Immature natural killer cell (primary cell): ENCODE results near the gene DCXR. TPM values are rescaled to one million over a fixed set of nuclear protein-coding genes. Genes with fewer than 3 reads are reported as not detected.
A peak's percentile ranks its signal among the peaks of the same experiment; 100 is the strongest.
"Not testable (repeated sequence)": the region's sequence is repeated elsewhere in the genome, so short reads cannot be mapped to it uniquely, and the experiment has no call there.

ENCODE experiments used
- DNase-seq, 3 donors: peaks; one replicate each; pipeline ENCODE4 v3.0.0; 2022; ENCODE audit warnings: mixed read lengths in 1 of 3
- H3K27ac Mint-ChIP-seq, 6 donors: one replicate each; pipeline ENCODE4 v1.8.0; 2020; ENCODE audit warnings: mixed read lengths in 6 of 6, mild to moderate bottlenecking in 5 of 6, inconsistent platforms in 4 of 6, moderate library complexity in 3 of 6
- H3K27me3 Mint-ChIP-seq, 3 donors: one replicate each; pipeline ENCODE4 v1.8.0; 2020 to 2021; ENCODE audit warnings: low read depth in 3 of 3, mild to moderate bottlenecking in 3 of 3, mixed read lengths in 3 of 3, moderate library complexity in 3 of 3, inconsistent platforms in 1 of 3
- H3K36me3 Mint-ChIP-seq, 3 donors: one replicate each; pipeline ENCODE4 v1.8.0; 2020; ENCODE audit warnings: mixed read lengths in 3 of 3, inconsistent platforms in 2 of 3, mild to moderate bottlenecking in 2 of 3
- H3K4me1 Mint-ChIP-seq, 2 donors: one replicate each; pipeline ENCODE4 v1.8.0; 2020; ENCODE audit warnings: inconsistent platforms in 2 of 2, mild to moderate bottlenecking in 2 of 2, mixed read lengths in 2 of 2, moderate library complexity in 1 of 2
- H3K4me3 Mint-ChIP-seq, 5 donors: one replicate each; pipeline ENCODE4 v1.8.0; 2020; ENCODE audit warnings: mild to moderate bottlenecking in 5 of 5, mixed read lengths in 5 of 5, inconsistent platforms in 3 of 5, moderate library complexity in 3 of 5
- H3K9me3 Mint-ChIP-seq, 6 donors: one replicate each; pipeline ENCODE4 v1.8.0; 2020; ENCODE audit warnings: mild to moderate bottlenecking in 6 of 6, mixed read lengths in 6 of 6, inconsistent platforms in 4 of 6, moderate library complexity in 3 of 6
- polyA plus RNA-seq, 3 donors: library from polyadenylated mRNA; unstranded; fragments of 300-500 nt; fragmentation: Illumina TruSeq; gene quantifications; one replicate each; pipeline ENCODE4 v1.2.3, GENCODE V29; 2021

DCXR gene
- polyA plus RNA-seq, 3 donors from 2014 or later: 144 to 242 (median 165) TPM

GRCh38 chr17:82047914-82048570 lies 10.5 kb upstream of the DCXR start:
- peak overlapping the region in 1 of 5 donors; percentile 40 for H3K4me3 Mint-ChIP-seq
- peaks cover 7 to 19% of the 10 kb centered on the region in 2 donors for H3K4me1 Mint-ChIP-seq
- H3K27ac Mint-ChIP-seq: no peak overlapping the region
- H3K9me3 Mint-ChIP-seq: no peaks in the 10 kb centered on the region
- DNase-seq: no peak
- peaks cover 0 to 5% (median 0%) of the 10 kb centered on the region in 3 donors for H3K36me3 Mint-ChIP-seq
- H3K27me3 Mint-ChIP-seq: peaks cover 0 to 2% (median 0%) of the 10 kb centered on the region in 3 donors

- H3K27ac Mint-ChIP-seq: no peak overlapping the region
- no peak for DNase-seq
- H3K4me1 Mint-ChIP-seq: peaks cover 7 to 14% of the 10 kb centered on the region in 2 donors
- H3K27me3 Mint-ChIP-seq: no peaks in the 10 kb centered on the region
- peaks cover 0 to 5% (median 0%) of the 10 kb centered on the region in 3 donors for H3K36me3 Mint-ChIP-seq
- no peaks in the 10 kb centered on the region for H3K9me3 Mint-ChIP-seq
- peak overlapping the region in 1 of 5 donors; percentile 40 for H3K4me3 Mint-ChIP-seq
Measured at GRCh38 chr17:82047379-82047778, 9.9 kb upstream of the DCXR start.

- Mint-ChIP-seq H3K9me3 (no peaks in the 10 kb centered on the region), H3K4me3 (peak overlapping the region in 1 of 5 donors; percentile 33), H3K27ac (no peak overlapping the region), H3K4me1 (peaks cover 7 to 14% of the 10 kb centered on the region in 2 donors), H3K27me3 (no peaks in the 10 kb centered on the region), H3K36me3 (peaks cover 0 to 5% (median 0%) of the 10 kb centered on the region in 3 donors)
- DNase-seq: no peak
Measured at GRCh38 chr17:82046903-82047302, 9.4 kb upstream of the DCXR start.

- no peaks in the 10 kb centered on the region for H3K9me3 Mint-ChIP-seq
- no peaks in the 10 kb centered on the region for H3K27me3 Mint-ChIP-seq
- H3K36me3 Mint-ChIP-seq: peaks cover 0 to 5% (median 0%) of the 10 kb centered on the region in 3 donors
- H3K27ac Mint-ChIP-seq: no peak overlapping the region
- DNase-seq: no peak
- H3K4me1 Mint-ChIP-seq: peaks cover 7 to 14% of the 10 kb centered on the region in 2 donors
- H3K4me3 Mint-ChIP-seq: no peak overlapping the region
Measured at GRCh38 chr17:82045936-82046484, 8.5 kb upstream of the DCXR start.

- no peak for DNase-seq
- H3K27ac Mint-ChIP-seq: no peak overlapping the region
- H3K4me3 Mint-ChIP-seq: no peak overlapping the region
- no peaks in the 10 kb centered on the region for H3K27me3 Mint-ChIP-seq
- H3K36me3 Mint-ChIP-seq: peaks cover 0 to 5% (median 0%) of the 10 kb centered on the region in 3 donors
- no peaks in the 10 kb centered on the region for H3K9me3 Mint-ChIP-seq
- peaks cover 0 to 7% of the 10 kb centered on the region in 2 donors for H3K4me1 Mint-ChIP-seq
Measured at GRCh38 chr17:82043507-82043906, 6.0 kb upstream of the DCXR start.

- Mint-ChIP-seq H3K27ac (no peak overlapping the region), H3K4me1 (peaks cover 6 to 10% of the 10 kb centered on the region in 2 donors), H3K4me3 (no peak overlapping the region), H3K27me3 (peaks cover 0 to 7% (median 0%) of the 10 kb centered on the region in 3 donors), H3K36me3 (peaks cover 0 to 5% (median 0%) of the 10 kb centered on the region in 3 donors), H3K9me3 (no peaks in the 10 kb centered on the region)
- DNase-seq: no peak
Measured at GRCh38 chr17:82042649-82043048, 5.2 kb upstream of the DCXR start.

GRCh38 chr17:82041144-82041814 lies 3.8 kb upstream of the DCXR start:
- Mint-ChIP-seq H3K4me3 (no peak overlapping the region), H3K36me3 (no peaks in the 10 kb centered on the region), H3K27me3 (peaks cover 0 to 11% (median 0%) of the 10 kb centered on the region in 3 donors), H3K4me1 (peaks cover 8 to 11% of the 10 kb centered on the region in 2 donors), H3K9me3 (no peaks in the 10 kb centered on the region), H3K27ac (no peak overlapping the region)
- no peak for DNase-seq

GRCh38 chr17:82039695-82040299 lies 2.3 kb upstream of the DCXR start:
- peaks cover 0 to 14% (median 0%) of the 10 kb centered on the region in 3 donors for H3K27me3 Mint-ChIP-seq
- no peak for DNase-seq
- no peaks in the 10 kb centered on the region for H3K9me3 Mint-ChIP-seq
- peaks cover 0 to 6% (median 3%) of the 10 kb centered on the region in 3 donors for H3K36me3 Mint-ChIP-seq
- peaks cover 15 to 24% of the 10 kb centered on the region in 2 donors for H3K4me1 Mint-ChIP-seq
- no peak overlapping the region for H3K4me3 Mint-ChIP-seq
- no peak overlapping the region for H3K27ac Mint-ChIP-seq

GRCh38 chr17:82038796-82039409 lies 1.4 kb upstream of the DCXR start:
- H3K27ac Mint-ChIP-seq: peak overlapping the region in 2 of 6 donors; percentile 23 to 44

GRCh38 chr17:82037889-82038195 lies 345 bp upstream of the DCXR start:
- H3K9me3 Mint-ChIP-seq: no peaks in the 10 kb centered on the region
- no peak for DNase-seq
- H3K4me3 Mint-ChIP-seq: peak overlapping the region; percentile 81 to 95 (median 88)
- peak overlapping the region; percentile 70 to 96 (median 91) for H3K27ac Mint-ChIP-seq
- H3K4me1 Mint-ChIP-seq: peaks cover 15 to 26% of the 10 kb centered on the region in 2 donors
- H3K27me3 Mint-ChIP-seq: peaks cover 0 to 14% (median 0%) of the 10 kb centered on the region in 3 donors
- H3K36me3 Mint-ChIP-seq: peaks cover 0 to 6% (median 3%) of the 10 kb centered on the region in 3 donors

More at GRCh38 chr17:82038796-82039409, 1.4 kb upstream of the DCXR start:
- Mint-ChIP-seq H3K4me1 (peaks cover 15 to 24% of the 10 kb centered on the region in 2 donors), H3K4me3 (peak overlapping the region in 4 of 5 donors; percentile 33 to 59 (median 52)), H3K27me3 (peaks cover 0 to 14% (median 0%) of the 10 kb centered on the region in 3 donors)
- not testable (repeated sequence) for H3K36me3 Mint-ChIP-seq, H3K9me3 Mint-ChIP-seq, DNase-seq

- Mint-ChIP-seq H3K36me3 (peaks cover 0 to 6% (median 3%) of the 10 kb centered on the region in 3 donors), H3K9me3 (no peaks in the 10 kb centered on the region), H3K4me3 (peak overlapping the region; percentile 33 to 88 (median 69)), H3K4me1 (peaks cover 15 to 26% of the 10 kb centered on the region in 2 donors), H3K27me3 (peaks cover 0 to 14% (median 0%) of the 10 kb centered on the region in 3 donors), H3K27ac (peak overlapping the region in 1 of 6 donors; percentile 43)
- no peak for DNase-seq
Measured at GRCh38 chr17:82036634-82037091, 834 bp downstream of the DCXR start.

- peaks cover 15 to 26% of the 10 kb centered on the region in 2 donors for H3K4me1 Mint-ChIP-seq
- no peaks in the 10 kb centered on the region for H3K9me3 Mint-ChIP-seq
- peak overlapping the region in 2 of 6 donors; percentile 17 to 69 for H3K27ac Mint-ChIP-seq
- H3K27me3 Mint-ChIP-seq: peaks cover 0 to 14% (median 0%) of the 10 kb centered on the region in 3 donors
- peaks cover 0 to 6% (median 3%) of the 10 kb centered on the region in 3 donors for H3K36me3 Mint-ChIP-seq
- DNase-seq: no peak
- peak overlapping the region; percentile 33 to 88 (median 69) for H3K4me3 Mint-ChIP-seq
Measured at GRCh38 chr17:82035956-82036633, 1.4 kb downstream of the DCXR start.

- Mint-ChIP-seq H3K36me3 (peaks cover 0 to 6% (median 3%) of the 10 kb centered on the region in 3 donors), H3K27ac (peak overlapping the region in 2 of 6 donors; percentile 53 to 69), H3K27me3 (peaks cover 0 to 14% (median 1%) of the 10 kb centered on the region in 3 donors), H3K9me3 (no peaks in the 10 kb centered on the region), H3K4me3 (peak overlapping the region; percentile 51 to 67 (median 64)), H3K4me1 (peaks cover 15 to 28% of the 10 kb centered on the region in 2 donors)
- DNase-seq: no peak
Measured at GRCh38 chr17:82035488-82035887, 2.0 kb downstream of the DCXR start.
